ENCODE data around the gene ATP2A3.
A peak's percentile ranks its signal among the peaks of the same experiment; 100 is the strongest.

Gene ATP2A3

GRCh38 chr17:3990386-3991127 is 26.3 kb upstream of the ATP2A3 start:
- DNase-seq: no peak

GRCh38 chr17:3989041-3989886 is 25.0 kb upstream of the ATP2A3 start:
- no peak for DNase-seq

- no peak for DNase-seq
These were observed 24.2 kb upstream of the ATP2A3 start for GRCh38 chr17:3988297-3989040.

- no peak for DNase-seq
These were observed 22.7 kb upstream of the ATP2A3 start for GRCh38 chr17:3986939-3987335.

- peak in 1 of 3 experiments; percentile 3 for DNase-seq
These were observed 22.2 kb upstream of the ATP2A3 start for GRCh38 chr17:3986270-3986938.

GRCh38 chr17:3985846-3986245 is 21.6 kb upstream of the ATP2A3 start:
- peak in 1 of 3 experiments; percentile 7 for DNase-seq

GRCh38 chr17:3983606-3984484 is 19.6 kb upstream of the ATP2A3 start:
- no peak for DNase-seq

- no peak for DNase-seq
These were observed 18.3 kb upstream of the ATP2A3 start for GRCh38 chr17:3982541-3983017.

GRCh38 chr17:3982113-3982512 is 17.9 kb upstream of the ATP2A3 start:
- DNase-seq: no peak

- peak in 2 of 3 experiments; percentile 14 to 20 for DNase-seq
These were observed 17.2 kb upstream of the ATP2A3 start for GRCh38 chr17:3981455-3981854.

GRCh38 chr17:3980381-3981014 is 16.3 kb upstream of the ATP2A3 start:
- DNase-seq: peak in 2 of 3 experiments; percentile 75 to 92

- no peak for DNase-seq
These were observed 15.0 kb upstream of the ATP2A3 start for GRCh38 chr17:3979290-3979611.

GRCh38 chr17:3978421-3979289 is 14.4 kb upstream of the ATP2A3 start:
- peak in 1 of 3 experiments; percentile 9 for DNase-seq

- DNase-seq: no peak
These were observed 13.2 kb upstream of the ATP2A3 start for GRCh38 chr17:3977387-3977786.

- DNase-seq: peak in 1 of 3 experiments; percentile 68
These were observed 12.5 kb upstream of the ATP2A3 start for GRCh38 chr17:3976675-3977171.

- no peak for DNase-seq
These were observed 10.7 kb upstream of the ATP2A3 start for GRCh38 chr17:3974980-3975379.

- DNase-seq: no peak
These were observed 10.0 kb upstream of the ATP2A3 start for GRCh38 chr17:3974138-3974687.

GRCh38 chr17:3973495-3974137 is 9.4 kb upstream of the ATP2A3 start:
- DNase-seq: no peak

- no peak for DNase-seq
These were observed 8.7 kb upstream of the ATP2A3 start for GRCh38 chr17:3972931-3973330.
